GOT3 (cell line): ENCODE measurements around the gene ADGRA1.

Experiments used
- DNase-seq: peaks from one replicate; lab custom pipeline; 2025; ENCODE audit warnings: mixed read lengths; lab: John Stamatoyannopoulos, UW

ADGRA1 gene

GRCh38 chr10:133094866-133095265 is 7.1 kb downstream of the ADGRA1 start:
- DNase-seq, result no peak

- DNase-seq, result no peak
Measured at GRCh38 chr10:133095586-133095985, 7.9 kb downstream of the ADGRA1 start.

- no peak for DNase-seq
Measured at GRCh38 chr10:133096616-133097269, 9.0 kb downstream of the ADGRA1 start.

GRCh38 chr10:133097418-133097817 is 9.7 kb downstream of the ADGRA1 start:
- no peak for DNase-seq

- no peak for DNase-seq
Measured at GRCh38 chr10:133097961-133098360, 10.2 kb downstream of the ADGRA1 start.

GRCh38 chr10:133098426-133099124 is 10.9 kb downstream of the ADGRA1 start:
- no peak for DNase-seq

GRCh38 chr10:133099571-133099970 is 11.8 kb downstream of the ADGRA1 start:
- no peak for DNase-seq

GRCh38 chr10:133100186-133100585 is 12.5 kb downstream of the ADGRA1 start:
- no peak for DNase-seq

- DNase-seq, result no peak
Measured at GRCh38 chr10:133100706-133101415, 13.1 kb downstream of the ADGRA1 start.

GRCh38 chr10:133101416-133101810 is 13.7 kb downstream of the ADGRA1 start:
- DNase-seq, result no peak

GRCh38 chr10:133102415-133103095 is 14.8 kb downstream of the ADGRA1 start:
- no peak for DNase-seq

GRCh38 chr10:133103311-133103910 is 15.7 kb downstream of the ADGRA1 start:
- no peak for DNase-seq

GRCh38 chr10:133104068-133104962 is 16.6 kb downstream of the ADGRA1 start:
- no peak for DNase-seq

GRCh38 chr10:133104963-133105640 is 17.4 kb downstream of the ADGRA1 start:
- DNase-seq, result no peak

- DNase-seq, result no peak
Measured at GRCh38 chr10:133105686-133106390, 18.1 kb downstream of the ADGRA1 start.

- DNase-seq, result no peak
Measured at GRCh38 chr10:133106516-133106915, 18.8 kb downstream of the ADGRA1 start.

- no peak for DNase-seq
Measured at GRCh38 chr10:133107442-133107841, 19.7 kb downstream of the ADGRA1 start.

- DNase-seq, result no peak
Measured at GRCh38 chr10:133109711-133110110, 22.0 kb downstream of the ADGRA1 start.

- no peak for DNase-seq
Measured at GRCh38 chr10:133110133-133110532, 22.4 kb downstream of the ADGRA1 start.
